Uterus (tissue), 4 donors: ENCODE data around the gene CATSPER4. TPM values are rescaled to one million over a fixed set of nuclear protein-coding genes. Genes with fewer than 3 reads are reported as not detected.

ENCODE experiments used
- DNase-seq, 2 donors: peaks; one replicate each; pipeline ENCODE4 v3.0.0-alpha.2; 2019 to 2020
- H3K27ac ChIP-seq, 2 donors: fragments of 200-600 bp; sonication (generic); 1 replicate in 1 of 2; 2 replicates in 1 of 2; pipeline ENCODE4 v1.5.1; 2016 to 2018
- H3K27me3 ChIP-seq, 2 donors: fragments of 200-600 bp; sonication (generic); one replicate each; pipeline ENCODE4 v1.5.1; 2018 to 2019; ENCODE audit warnings: control low read depth in 1 of 2
- H3K36me3 ChIP-seq, 2 donors: fragments of 200-600 bp; sonication (generic); one replicate each; pipeline ENCODE4 v1.5.1; 2019; ENCODE audit warnings: control low read depth in 1 of 2
- H3K4me1 ChIP-seq, 2 donors: fragments of 200-600 bp; sonication (generic); one replicate each; pipeline ENCODE4 v1.5.1; 2018 to 2019; ENCODE audit warnings: control low read depth in 1 of 2
- H3K4me3 ChIP-seq, 2 donors: fragments of 200-600 bp; sonication (generic); 1 replicate in 1 of 2; 2 replicates in 1 of 2; pipeline ENCODE4 v1.5.1; 2018 to 2019; ENCODE audit warnings: mild to moderate bottlenecking in 1 of 2
- H3K9me3 ChIP-seq, 2 donors: fragments of 200-600 bp; sonication (generic); one replicate each; pipeline ENCODE4 v1.5.1; 2019; ENCODE audit warnings: control low read depth in 1 of 2
- CTCF ChIP-seq, 4 experiments: fragments of 200-600 bp in 2 of 4; fragments of 450-650 bp in 2 of 4; sonication (generic) in 2 of 4; IDR thresholded peaks; one replicate each; pipeline ENCODE4 v1.5.1; 2016 to 2019; ENCODE audit warnings: antibody characterized with exemption in 4 of 4, mild to moderate bottlenecking in 2 of 4, moderate library complexity in 1 of 4
- POLR2A ChIP-seq, 2 donors: fragments of 450-650 bp; IDR thresholded peaks; one replicate each; pipeline ENCODE4 v1.6.1; 2016; ENCODE audit warnings: antibody characterized with exemption in 2 of 2, mild to moderate bottlenecking in 1 of 2, moderate library complexity in 1 of 2
- intact Hi-C: fragments of 100-400 bp; cut with DNase I; formaldehyde crosslinking; loops from one replicate; pipeline ENCODE4 v1.15.1; 2023; ENCODE audit warnings: low total_unique reads
- total RNA-seq, 4 donors: library from RNA; depleted of rRNA in 3 of 4; stranded (reverse); fragments of >200 nt in 3 of 4; gene quantifications; one replicate each; pipeline versions ENCODE4 v1.1.0 to v1.2.4, GENCODE V29; 2014 to 2023
- donor health status: DM: yes; HTN: yes; CAD: no.

CATSPER4 gene
- total RNA-seq, 4 donors from 2014 or later: not detected

DNA sequence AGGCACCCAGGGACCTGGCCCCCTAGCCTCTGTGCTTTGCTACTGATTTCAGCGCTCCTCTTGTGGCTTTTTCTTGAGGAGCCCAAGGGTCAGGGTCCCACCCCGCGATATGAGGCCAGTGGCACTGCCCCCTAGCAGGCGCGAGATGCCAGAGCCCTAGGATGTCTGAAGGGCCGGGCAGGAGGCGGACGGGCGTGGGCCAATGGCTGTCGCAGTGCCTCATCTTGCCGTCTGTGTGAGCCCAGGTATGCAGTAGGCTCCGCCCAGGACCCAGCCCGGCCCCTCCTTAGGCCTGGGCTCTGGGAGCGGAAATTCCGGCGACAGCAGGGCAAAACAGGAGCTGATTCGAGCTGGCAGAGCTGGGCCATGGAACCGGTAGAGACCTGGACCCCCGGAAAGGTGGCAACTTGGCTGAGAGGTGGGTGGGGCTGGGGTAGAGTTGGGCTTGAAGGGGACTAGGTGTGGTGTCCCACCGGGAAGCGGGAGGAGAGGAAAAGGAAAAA is 13.2 kb upstream of the CATSPER4 start, which contains the start of gene CNKSR1:
Gene CNKSR1 (plus strand): TSS at position 310 of the 503 bp plus-strand sequence. CDS start 57 bp downstream, at position 367.
- DNase-seq: no peak
- intact Hi-C loops: no loop called here

DNA sequence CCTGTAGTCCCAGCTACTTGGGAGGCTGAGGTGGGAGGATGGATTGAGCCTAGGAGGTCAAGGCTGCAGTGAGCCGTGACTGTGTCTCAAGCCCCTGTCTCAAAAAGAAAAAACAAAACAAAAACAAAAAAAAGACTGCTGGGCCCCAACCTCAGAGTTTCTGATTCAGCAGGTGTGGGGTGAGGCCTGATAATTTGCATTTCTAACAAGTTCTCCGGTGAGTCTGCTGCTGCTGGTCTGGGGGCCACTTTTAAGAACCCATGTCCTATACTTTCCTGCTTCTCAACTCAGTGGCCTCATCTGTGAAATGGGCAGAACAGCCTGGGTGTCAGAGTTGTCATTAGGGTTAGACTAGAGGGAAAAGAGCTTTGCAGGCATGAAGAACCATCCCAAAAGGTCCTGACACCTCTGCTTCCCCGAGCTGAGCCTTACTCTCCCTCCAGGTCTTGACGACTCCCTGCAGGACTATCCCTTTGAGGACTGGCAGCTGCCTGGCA is 10.3 kb upstream of the CATSPER4 start:
- H3K27ac ChIP-seq: no peak overlapping the region
- no peaks in the 10 kb centered on the region for H3K4me1 ChIP-seq
- TF ChIP-seq CTCF (IDR thresholded peaks at IDR 0.05) (no peak), POLR2A (IDR thresholded peaks at IDR 0.05) (no peak)
- no peak for DNase-seq
- no peaks in the 10 kb centered on the region for H3K27me3 ChIP-seq
- intact Hi-C loops: no loop called here
- H3K4me3 ChIP-seq: no peak overlapping the region
- H3K36me3 ChIP-seq: no peaks in the 10 kb centered on the region
- H3K9me3 ChIP-seq: no peaks in the 10 kb centered on the region

More for the DNA sequence above, 13.2 kb upstream of the CATSPER4 start, which contains the start of gene CNKSR1:
- Histone ChIP-seq H3K4me1 (no peaks in the 10 kb centered on the region), H3K36me3 (no peaks in the 10 kb centered on the region), H3K27me3 (no peaks in the 10 kb centered on the region), H3K9me3 (no peaks in the 10 kb centered on the region), H3K4me3 (no peak within 1 kb of the TSS), H3K27ac (no peak within 1 kb of the TSS)
- TF ChIP-seq POLR2A (IDR thresholded peaks at IDR 0.05): no peak
- no peak for TF ChIP-seq CTCF (IDR thresholded peaks at IDR 0.05)

- no peaks in the 10 kb centered on the region for H3K4me1 ChIP-seq
- TF ChIP-seq POLR2A (IDR thresholded peaks at IDR 0.05): no peak
- TF ChIP-seq CTCF (IDR thresholded peaks at IDR 0.05): no peak
- no peaks in the 10 kb centered on the region for H3K36me3 ChIP-seq
- DNase-seq: no peak
- H3K27me3 ChIP-seq: no peaks in the 10 kb centered on the region
- H3K4me3 ChIP-seq: no peak overlapping the region
- H3K27ac ChIP-seq: no peak overlapping the region
- H3K9me3 ChIP-seq: no peaks in the 10 kb centered on the region
- intact Hi-C loops: no loop called here
These were observed 8.6 kb upstream of the CATSPER4 start for GRCh38 chr1:26181586-26182382.

GRCh38 chr1:26182383-26182696 is 8.1 kb upstream of the CATSPER4 start:
- Histone ChIP-seq H3K9me3 (no peaks in the 10 kb centered on the region), H3K27me3 (no peaks in the 10 kb centered on the region), H3K36me3 (no peaks in the 10 kb centered on the region), H3K4me1 (no peaks in the 10 kb centered on the region), H3K4me3 (no peak overlapping the region), H3K27ac (no peak overlapping the region)
- DNase-seq: no peak
- intact Hi-C loops: no loop called here
- TF ChIP-seq CTCF (IDR thresholded peaks at IDR 0.05) (no peak), POLR2A (IDR thresholded peaks at IDR 0.05) (no peak)

- TF ChIP-seq POLR2A (IDR thresholded peaks at IDR 0.05): no peak
- no peak for TF ChIP-seq CTCF (IDR thresholded peaks at IDR 0.05)
- H3K4me1 ChIP-seq: no peaks in the 10 kb centered on the region
- H3K9me3 ChIP-seq: no peaks in the 10 kb centered on the region
- no peak overlapping the region for H3K4me3 ChIP-seq
- DNase-seq: no peak
- H3K27ac ChIP-seq: no peak overlapping the region
- no peaks in the 10 kb centered on the region for H3K36me3 ChIP-seq
- no peaks in the 10 kb centered on the region for H3K27me3 ChIP-seq
- intact Hi-C loops: no loop called here
These were observed 6.3 kb upstream of the CATSPER4 start for GRCh38 chr1:26184086-26184485.
